Hepatocyte (in vitro differentiated cells): Measurements from ENCODE around the gene GPC3.

Experiments used
- CTCF ChIP-seq: fragments of 200-600 bp; sonication (generic); IDR thresholded peaks from 2 replicates; pipeline ENCODE4 v1.5.1; 2016; ENCODE audit warnings: antibody characterized with exemption, mild to moderate bottlenecking; ENCODE audit not compliant: poor library complexity
- EZH2 ChIP-seq: fragments of 200-600 bp; sonication (generic); IDR thresholded peaks from 2 replicates; pipeline ENCODE4 v1.6.1; 2016; ENCODE audit warnings: antibody characterized with exemption, mild to moderate bottlenecking, borderline replicate concordance

GRCh38 chrX:133749951-133750350 is 235.4 kb downstream of the GPC3 start:
- TF ChIP-seq CTCF (no peak), EZH2 (no peak)
